CD4-positive, alpha-beta memory T cell (primary cell): ENCODE measurements around the gene HLA-A. TPM values are rescaled to one million over a fixed set of nuclear protein-coding genes. Genes with fewer than 3 reads are reported as not detected.

ENCODE experiments used
- CTCF ChIA-PET: fragments of 350-600 bp; sonication (Branson Sonifier 250); formaldehyde crosslinking; loops from one replicate; lab custom pipeline; 2021; ENCODE audit warnings: inconsistent platforms; ENCODE audit not compliant: partially characterized antibody; lab: Charles Lee
- POLR2A ChIA-PET: fragments of 350-600 bp; sonication (Branson Sonifier 250); formaldehyde crosslinking; loops from one replicate; lab custom pipeline; 2021; ENCODE audit not compliant: partially characterized antibody; lab: Charles Lee
- DNase-seq, 5 donors: peaks; one replicate each; pipeline versions ENCODE4 v3.0.0 to v3.0.0-alpha.2; 2020 to 2022; ENCODE audit warnings: mixed read lengths in 1 of 5
- H3K27ac ChIP-seq: one replicate; pipeline ENCODE4 v1.7.0; 2013; ENCODE audit warnings: low read depth, low read length
- H3K27me3 ChIP-seq: 2 replicates; pipeline ENCODE4 v1.7.0; 2013; ENCODE audit warnings: mild to moderate bottlenecking, low read length, moderate library complexity; ENCODE audit not compliant: insufficient read depth
- H3K36me3 ChIP-seq: 2 replicates; pipeline ENCODE4 v1.7.0; 2013; ENCODE audit warnings: mild to moderate bottlenecking, low read length, moderate library complexity; ENCODE audit not compliant: insufficient read depth
- H3K4me1 ChIP-seq: 2 replicates; pipeline ENCODE4 v1.7.0; 2013; ENCODE audit warnings: mild to moderate bottlenecking, low read length, moderate library complexity; ENCODE audit not compliant: insufficient read depth
- H3K4me3 ChIP-seq, 2 donors: one replicate each; pipeline ENCODE4 v1.7.0; 2013; ENCODE audit warnings: low read length in 2 of 2, mild to moderate bottlenecking in 1 of 2
- H3K9me3 ChIP-seq, 2 donors: one replicate each; pipeline ENCODE4 v1.7.0; 2013; ENCODE audit warnings: low read length in 2 of 2, control low read depth in 1 of 2; ENCODE audit not compliant: control insufficient read depth in 1 of 2
- H3K27ac Mint-ChIP-seq, 7 donors: one replicate each; pipeline ENCODE4 v1.8.0; 2020 to 2021; ENCODE audit warnings: mixed read lengths in 7 of 7, mild to moderate bottlenecking in 6 of 7, inconsistent platforms in 3 of 7, moderate library complexity in 3 of 7
- H3K27me3 Mint-ChIP-seq, 2 donors: one replicate each; pipeline ENCODE4 v1.8.0; 2020 to 2021; ENCODE audit warnings: mixed read lengths in 2 of 2
- H3K36me3 Mint-ChIP-seq, 2 donors: one replicate each; pipeline ENCODE4 v1.8.0; 2020 to 2021; ENCODE audit warnings: mixed read lengths in 2 of 2, inconsistent platforms in 1 of 2, mild to moderate bottlenecking in 1 of 2
- H3K4me1 Mint-ChIP-seq, 4 donors: one replicate each; pipeline ENCODE4 v1.8.0; 2020 to 2021; ENCODE audit warnings: mixed read lengths in 4 of 4, mild to moderate bottlenecking in 1 of 4
- H3K4me3 Mint-ChIP-seq, 8 donors: one replicate each; pipeline ENCODE4 v1.8.0; 2020 to 2021; ENCODE audit warnings: mixed read lengths in 8 of 8, mild to moderate bottlenecking in 7 of 8, moderate library complexity in 6 of 8, inconsistent platforms in 3 of 8
- H3K9me3 Mint-ChIP-seq, 8 donors: one replicate each; pipeline ENCODE4 v1.8.0; 2020 to 2021; ENCODE audit warnings: mixed read lengths in 8 of 8, mild to moderate bottlenecking in 5 of 8, inconsistent platforms in 3 of 8, moderate library complexity in 1 of 8
- intact Hi-C: fragments of 100-400 bp; cut with micrococcal nuclease; formaldehyde crosslinking; loops from one replicate; pipeline ENCODE4 v1.15.1; 2023
- polyA plus RNA-seq, 2 donors: library from polyadenylated mRNA; unstranded; fragments of 300-500 nt; fragmentation: Illumina TruSeq; gene quantifications; one replicate each; pipeline ENCODE4 v1.2.3, GENCODE V29; 2021
- total RNA-seq, 2 experiments: library from RNA; stranded (reverse); gene quantifications; one replicate each; pipeline ENCODE4 v1.2.3, GENCODE V29; 2021

Gene HLA-A
- total and polyA plus RNA-seq, 4 experiments from 2014 or later = 2,115 to 3,137 (median 2,561) TPM

GRCh38 chr6:29909985-29910384 is 32.3 kb upstream of the HLA-A start:
- intact Hi-C loops = no loop called here
- Mint-ChIP-seq H3K4me3 (no peak overlapping the region), H3K36me3 (peaks cover 0 to 3% of the 10 kb centered on the region in 2 donors), H3K27ac (no peak overlapping the region), H3K27me3 (peaks cover 0 to 18% of the 10 kb centered on the region in 2 donors), H3K9me3 (no peaks in the 10 kb centered on the region), H3K4me1 (no peaks in the 10 kb centered on the region)
- Histone ChIP-seq H3K27me3 (no peaks in the 10 kb centered on the region), H3K4me1 (no peaks in the 10 kb centered on the region), H3K36me3 (no peaks in the 10 kb centered on the region), H3K4me3 (no peak overlapping the region), H3K9me3 (no peaks in the 10 kb centered on the region), H3K27ac (no peak overlapping the region)
- ChIA-PET CTCF (no interaction called here), POLR2A (no interaction called here)
- DNase-seq = no peak

- no peaks in the 10 kb centered on the region for H3K36me3 ChIP-seq
- no peaks in the 10 kb centered on the region for H3K9me3 ChIP-seq
- Mint-ChIP-seq H3K4me1 (no peaks in the 10 kb centered on the region), H3K27me3 (peaks cover 0 to 18% of the 10 kb centered on the region in 2 donors), H3K27ac (no peak overlapping the region), H3K9me3 (no peaks in the 10 kb centered on the region), H3K4me3 (no peak overlapping the region), H3K36me3 (no peaks in the 10 kb centered on the region)
- no peak overlapping the region for H3K4me3 ChIP-seq
- POLR2A ChIA-PET = interaction anchor here (1.3 kb wide), 1 partner anchor 14 kb away, joined by 3 read pairs; no protein-coding TSS in a partner anchor
- no peak overlapping the region for H3K27ac ChIP-seq
- no peaks in the 10 kb centered on the region for H3K4me1 ChIP-seq
- DNase-seq = no peak
- CTCF ChIA-PET = no interaction called here
- H3K27me3 ChIP-seq = no peaks in the 10 kb centered on the region
- intact Hi-C loops = no loop called here
Observed at GRCh38 chr6:29912840-29913239, 29.5 kb upstream of the HLA-A start.

GRCh38 chr6:29916741-29917140 is 25.6 kb upstream of the HLA-A start:
- ChIA-PET POLR2A (no interaction called here), CTCF (no interaction called here)
- Histone ChIP-seq H3K27ac (no peak overlapping the region), H3K4me3 (no peak overlapping the region), H3K27me3 (no peaks in the 10 kb centered on the region), H3K36me3 (no peaks in the 10 kb centered on the region), H3K9me3 (no peaks in the 10 kb centered on the region), H3K4me1 (no peaks in the 10 kb centered on the region)
- intact Hi-C loops = no loop called here
- no peak overlapping the region for H3K4me3 Mint-ChIP-seq
- DNase-seq = no peak
- peaks cover 0 to 9% of the 10 kb centered on the region in 2 donors for H3K27me3 Mint-ChIP-seq
- no peak overlapping the region for H3K27ac Mint-ChIP-seq
- H3K9me3 Mint-ChIP-seq = no peaks in the 10 kb centered on the region
- H3K4me1 Mint-ChIP-seq = no peaks in the 10 kb centered on the region
- H3K36me3 Mint-ChIP-seq = no peaks in the 10 kb centered on the region

- Histone ChIP-seq H3K27ac (no peak overlapping the region), H3K36me3 (no peaks in the 10 kb centered on the region), H3K27me3 (no peaks in the 10 kb centered on the region), H3K4me1 (no peaks in the 10 kb centered on the region), H3K4me3 (no peak overlapping the region), H3K9me3 (no peaks in the 10 kb centered on the region)
- POLR2A ChIA-PET = no interaction called here
- intact Hi-C loops = loop anchor here (2.0 kb wide), 1 partner anchor 49 kb away; no protein-coding TSS in a partner anchor
- DNase-seq = no peak
- Mint-ChIP-seq H3K9me3 (no peaks in the 10 kb centered on the region), H3K27ac (no peak overlapping the region), H3K4me3 (no peak overlapping the region), H3K4me1 (no peaks in the 10 kb centered on the region), H3K27me3 (no peaks in the 10 kb centered on the region), H3K36me3 (no peaks in the 10 kb centered on the region)
- CTCF ChIA-PET = no interaction called here
Observed at GRCh38 chr6:29917857-29918256, 24.5 kb upstream of the HLA-A start.

- Mint-ChIP-seq H3K4me1 (no peaks in the 10 kb centered on the region), H3K9me3 (no peaks in the 10 kb centered on the region), H3K4me3 (no peak overlapping the region), H3K27me3 (no peaks in the 10 kb centered on the region), H3K36me3 (no peaks in the 10 kb centered on the region), H3K27ac (no peak overlapping the region)
- ChIA-PET CTCF (no interaction called here), POLR2A (no interaction called here)
- intact Hi-C loops = loop anchor here (2.0 kb wide), 1 partner anchor 47 kb away; no protein-coding TSS in a partner anchor
- Histone ChIP-seq H3K27ac (no peak overlapping the region), H3K27me3 (no peaks in the 10 kb centered on the region), H3K4me1 (no peaks in the 10 kb centered on the region), H3K9me3 (no peaks in the 10 kb centered on the region), H3K36me3 (no peaks in the 10 kb centered on the region), H3K4me3 (no peak overlapping the region)
- DNase-seq = no peak
Observed at GRCh38 chr6:29919506-29920445, 22.6 kb upstream of the HLA-A start.

GRCh38 chr6:29924287-29924686 is 18.0 kb upstream of the HLA-A start:
- intact Hi-C loops = no loop called here
- ChIA-PET CTCF (no interaction called here), POLR2A (no interaction called here)
- Histone ChIP-seq H3K27ac (no peak overlapping the region), H3K4me3 (no peak overlapping the region), H3K27me3 (no peaks in the 10 kb centered on the region), H3K36me3 (no peaks in the 10 kb centered on the region), H3K4me1 (peaks cover 15% of the 10 kb centered on the region), H3K9me3 (no peaks in the 10 kb centered on the region)
- no peak for DNase-seq
- peaks cover 0 to 28% (median 11%) of the 10 kb centered on the region in 4 donors for H3K4me1 Mint-ChIP-seq
- H3K9me3 Mint-ChIP-seq = no peaks in the 10 kb centered on the region
- H3K27me3 Mint-ChIP-seq = no peaks in the 10 kb centered on the region
- peaks cover 0 to 6% of the 10 kb centered on the region in 2 donors for H3K36me3 Mint-ChIP-seq
- peak overlapping the region in 2 of 7 donors; percentile 29 to 84 for H3K27ac Mint-ChIP-seq
- peak overlapping the region in 1 of 8 donors; percentile 7 for H3K4me3 Mint-ChIP-seq

- Histone ChIP-seq H3K4me3 (no peak overlapping the region), H3K4me1 (peaks cover 15% of the 10 kb centered on the region), H3K36me3 (no peaks in the 10 kb centered on the region), H3K9me3 (no peaks in the 10 kb centered on the region), H3K27me3 (no peaks in the 10 kb centered on the region), H3K27ac (no peak overlapping the region)
- H3K27ac Mint-ChIP-seq = peak overlapping the region in 5 of 7 donors; percentile 11 to 93 (median 84)
- H3K27me3 Mint-ChIP-seq = no peaks in the 10 kb centered on the region
- H3K4me1 Mint-ChIP-seq = peaks cover 0 to 28% (median 11%) of the 10 kb centered on the region in 4 donors
- DNase-seq = no peak
- intact Hi-C loops = loop anchor here (5.0 kb wide), 1 partner anchor 77 kb away; no protein-coding TSS in a partner anchor
- CTCF ChIA-PET = no interaction called here
- POLR2A ChIA-PET = no interaction called here
- H3K36me3 Mint-ChIP-seq = peaks cover 0 to 6% of the 10 kb centered on the region in 2 donors
- peak overlapping the region in 5 of 8 donors; percentile 36 to 70 (median 65) for H3K4me3 Mint-ChIP-seq
- H3K9me3 Mint-ChIP-seq = no peaks in the 10 kb centered on the region
Observed at GRCh38 chr6:29924731-29925130, 17.6 kb upstream of the HLA-A start.
